HCT116 (cell line): ENCODE results near the gene CMPK1. TPM values are rescaled to one million over a fixed set of nuclear protein-coding genes. Genes with fewer than 3 reads are reported as not detected.

Source experiments
- ATAC-seq: fragments of 200-7000 bp; cut with Tn5 transposase; 2 replicates; pipeline ENCODE4 v1.9.1; 2020; ENCODE audit warnings: mild to moderate bottlenecking, moderate library complexity
- BruUV-seq: library from RNA; stranded (reverse); fragments of 400-500 nt; replicated peaks from 2 replicates; lab custom pipeline; 2021; lab: Mats Ljungman, UMichigan
- CTCF ChIA-PET: fragments of 300-600 bp; sonication (Branson Sonifier 250); formaldehyde crosslinking; loops from one replicate; lab custom pipeline; 2021; ENCODE audit warnings: antibody characterized with exemption; lab: Charles Lee
- POLR2A ChIA-PET: fragments of 300-600, 350-600 bp; sonication (Branson Sonifier 250); formaldehyde crosslinking; loops from one replicate; lab custom pipeline; 2021; ENCODE audit warnings: antibody characterized with exemption; lab: Charles Lee
- RAD21 ChIA-PET, 2 experiments: fragments of 300-600 bp; sonication (Branson Sonifier 250); formaldehyde crosslinking; loops; one replicate each; lab custom pipeline; 2023; ENCODE audit warnings: low total read pairs in 2 of 2; ENCODE audit not compliant: uncharacterized antibody in 2 of 2, unreplicated experiment in 2 of 2, low non-redundant PET in 1 of 2; lab: Charles Lee
- DNase-seq: peaks from one replicate; pipeline ENCODE4 v3.0.0-alpha.2; 2010; ENCODE audit warnings: low read depth, low spot score
- H2AFZ ChIP-seq: fragments of 200-600 bp; shearing (Covaris generic), sonication (generic); 2 replicates; pipeline ENCODE4 v1.6.1; 2017; ENCODE audit warnings: low read depth, mixed run types, mixed read lengths, antibody characterized with exemption, low read length; ENCODE audit not compliant: poor library complexity, severe bottlenecking
- H3K27ac ChIP-seq: 2 replicates; pipeline ENCODE4 v1.5.1; 2012; ENCODE audit warnings: low read depth, low read length
- H3K27me3 ChIP-seq: fragments of 200-600 bp; sonication (generic); 2 replicates; pipeline ENCODE4 v1.6.1; 2016; ENCODE audit warnings: mixed run types, low read length, mixed read lengths; ENCODE audit not compliant: insufficient read depth
- H3K36me3 ChIP-seq, 2 experiments: fragments of 200-500 bp in 1 of 2; fragments of 200-600 bp in 1 of 2; sonication (Bioruptor generic) in 1 of 2; sonication (generic) in 1 of 2; 2 replicates each; pipeline versions ENCODE4 v1.5.1 to v1.6.1; 2014 to 2016; ENCODE audit warnings: low read length in 2 of 2, inconsistent platforms in 1 of 2, mixed read lengths in 1 of 2, mixed run types in 1 of 2; ENCODE audit not compliant: insufficient read depth in 2 of 2, control insufficient read depth in 1 of 2
- H3K4me1 ChIP-seq, 2 experiments: fragments of 200-600 bp in 1 of 2; sonication (generic) in 1 of 2; 2 replicates each; pipeline versions ENCODE4 v1.5.1 to v1.6.1; 2012 to 2017; ENCODE audit warnings: low read length in 2 of 2, inconsistent platforms in 1 of 2, mild to moderate bottlenecking in 1 of 2, mixed read lengths in 1 of 2, mixed run types in 1 of 2, moderate library complexity in 1 of 2; ENCODE audit not compliant: insufficient read depth in 2 of 2, control insufficient read depth in 1 of 2
- H3K4me2 ChIP-seq: fragments of 200-600 bp; sonication (generic); 2 replicates; pipeline ENCODE4 v1.6.1; 2017; ENCODE audit warnings: mixed run types, low read length, mixed read lengths
- H3K4me3 ChIP-seq, 2 experiments: fragments of 200-600 bp in 1 of 2; sonication (generic) in 1 of 2; replicated peaks in 1 of 2; 2 replicates each; pipeline ENCODE4 v1.5.1; 2011 to 2016; ENCODE audit warnings: low read length in 2 of 2, control low read depth in 1 of 2, low read depth in 1 of 2, mild to moderate bottlenecking in 1 of 2, mixed read lengths in 1 of 2, mixed run types in 1 of 2
- H3K79me2 ChIP-seq: fragments of 200-600 bp; sonication (generic); 2 replicates; pipeline ENCODE4 v1.6.1; 2017; ENCODE audit warnings: mild to moderate bottlenecking, mixed run types, low read length, moderate library complexity, mixed read lengths; ENCODE audit not compliant: insufficient read depth
- H3K9ac ChIP-seq: fragments of 200-600 bp; sonication (generic); 2 replicates; pipeline ENCODE4 v1.6.1; 2016; ENCODE audit warnings: low read length, mixed read lengths
- H3K9me2 ChIP-seq: fragments of 200-600 bp; sonication (generic), shearing (Covaris generic); 2 replicates; pipeline ENCODE4 v1.6.1; 2017; ENCODE audit warnings: mixed run types, mild to moderate bottlenecking, moderate library complexity; ENCODE audit not compliant: insufficient read depth
- H3K9me3 ChIP-seq, 2 experiments: fragments of 200-500 bp in 1 of 2; fragments of 200-600 bp in 1 of 2; sonication (Bioruptor generic) in 1 of 2; sonication (generic) in 1 of 2; 2 replicates each; pipeline ENCODE4 v1.6.1; 2014 to 2017; ENCODE audit warnings: low read length in 2 of 2, mixed read lengths in 2 of 2, inconsistent platforms in 1 of 2, low read depth in 1 of 2, mild to moderate bottlenecking in 1 of 2, mixed run types in 1 of 2, moderate library complexity in 1 of 2; ENCODE audit not compliant: control insufficient read depth in 1 of 2, insufficient read depth in 1 of 2
- H4K20me1 ChIP-seq: fragments of 200-600 bp; sonication (generic), shearing (Covaris generic); 2 replicates; pipeline ENCODE4 v1.6.1; 2017; ENCODE audit warnings: mixed run types, mild to moderate bottlenecking, moderate library complexity; ENCODE audit not compliant: insufficient read depth
- CBX3 ChIP-seq: IDR thresholded peaks from 2 replicates; pipeline ENCODE4 v1.6.1; 2012; ENCODE audit warnings: low read depth
- CTCF ChIP-seq, 3 experiments: fragments of 200-600 bp in 1 of 3; sonication (generic) in 1 of 3; IDR thresholded peaks in 2 of 3; conservative IDR thresholded peaks in 1 of 3; 2 replicates each; pipeline ENCODE4 v1.5.1; 2012 to 2017; ENCODE audit warnings: low read depth in 2 of 3, low read length in 2 of 3, antibody characterized with exemption in 1 of 3, borderline replicate concordance in 1 of 3, control low read depth in 1 of 3, mild to moderate bottlenecking in 1 of 3, mixed read lengths in 1 of 3, mixed run types in 1 of 3, moderate library complexity in 1 of 3; ENCODE audit not compliant: insufficient read depth in 1 of 3
- EGR1 ChIP-seq: IDR thresholded peaks from 2 replicates; pipeline ENCODE4 v1.6.1; 2012; ENCODE audit warnings: low read depth
- EZH2 ChIP-seq: fragments of 200-600 bp; sonication (generic); IDR thresholded peaks from 2 replicates; pipeline ENCODE4 v1.6.1; 2017; ENCODE audit warnings: antibody characterized with exemption, mixed run types
- EZH2phosphoT487 ChIP-seq: fragments of 200-600 bp; IDR thresholded peaks from 2 replicates; pipeline ENCODE4 v1.6.1; 2018; ENCODE audit warnings: antibody characterized with exemption, borderline replicate concordance
- FOSL1 ChIP-seq: IDR thresholded peaks from 2 replicates; pipeline ENCODE4 v1.6.1; 2012; ENCODE audit warnings: low read depth
- MAX ChIP-seq: IDR thresholded peaks from 2 replicates; pipeline ENCODE4 v1.6.1; 2012
- POLR2A ChIP-seq: IDR thresholded peaks from 2 replicates; pipeline ENCODE4 v1.7.0; 2011; ENCODE audit warnings: borderline replicate concordance; ENCODE audit not compliant: insufficient read depth, insufficient read length; ENCODE audit errors: extremely low read depth
- POLR2AphosphoS5 ChIP-seq: IDR thresholded peaks from 2 replicates; pipeline ENCODE4 v1.6.1; 2011; ENCODE audit warnings: mild to moderate bottlenecking, low read depth, low read length, moderate library complexity
- RAD21 ChIP-seq: IDR thresholded peaks from 2 replicates; pipeline ENCODE4 v1.6.1; 2012; ENCODE audit warnings: low read depth, mild to moderate bottlenecking
- REST ChIP-seq: IDR thresholded peaks from 2 replicates; pipeline ENCODE4 v1.6.1; 2012; ENCODE audit warnings: low read depth
- SIN3A ChIP-seq: IDR thresholded peaks from 2 replicates; pipeline ENCODE4 v1.6.1; 2012; ENCODE audit warnings: low read depth
- SP1 ChIP-seq: IDR thresholded peaks from 2 replicates; pipeline ENCODE4 v1.6.1; 2012; ENCODE audit warnings: low read depth
- SRF ChIP-seq: IDR thresholded peaks from 2 replicates; pipeline ENCODE4 v1.6.1; 2012; ENCODE audit warnings: low read depth
- TCF7L2 ChIP-seq: IDR thresholded peaks from 2 replicates; pipeline ENCODE4 v1.7.0; 2011; ENCODE audit warnings: borderline replicate concordance, inconsistent platforms; ENCODE audit not compliant: insufficient read depth, insufficient read length; ENCODE audit errors: extremely low read depth
- YY1 ChIP-seq: IDR thresholded peaks from 2 replicates; pipeline ENCODE4 v1.6.1; 2011; ENCODE audit warnings: low read length, low read depth, moderate library complexity, mild to moderate bottlenecking; ENCODE audit not compliant: insufficient replicate concordance; ENCODE audit errors: extremely low read depth
- ZFX ChIP-seq: fragments of 450-650 bp; IDR thresholded peaks from 2 replicates; pipeline ENCODE4 v1.6.1; 2017
- intact Hi-C: fragments of 100-400 bp; cut with micrococcal nuclease; formaldehyde crosslinking; loops from 2 replicates; pipeline ENCODE4 v1.10.0; 2022
- total RNA-seq: library from RNA; stranded (reverse); gene quantifications from one replicate; pipeline ENCODE4 v1.2.1, GENCODE V29; 2021; ENCODE audit not compliant: unreplicated experiment
- TF ChIP-seq, protein P1 (sequence below): IDR thresholded peaks from 2 replicates; pipeline ENCODE4 v1.6.1; 2011; ENCODE audit warnings: mild to moderate bottlenecking, low read length, moderate library complexity; ENCODE audit not compliant: insufficient replicate concordance; ENCODE audit errors: extremely low read depth

The CMPK1 gene
- total RNA-seq, 1 experiment from 2014 or later: 78.4 TPM

DNA sequence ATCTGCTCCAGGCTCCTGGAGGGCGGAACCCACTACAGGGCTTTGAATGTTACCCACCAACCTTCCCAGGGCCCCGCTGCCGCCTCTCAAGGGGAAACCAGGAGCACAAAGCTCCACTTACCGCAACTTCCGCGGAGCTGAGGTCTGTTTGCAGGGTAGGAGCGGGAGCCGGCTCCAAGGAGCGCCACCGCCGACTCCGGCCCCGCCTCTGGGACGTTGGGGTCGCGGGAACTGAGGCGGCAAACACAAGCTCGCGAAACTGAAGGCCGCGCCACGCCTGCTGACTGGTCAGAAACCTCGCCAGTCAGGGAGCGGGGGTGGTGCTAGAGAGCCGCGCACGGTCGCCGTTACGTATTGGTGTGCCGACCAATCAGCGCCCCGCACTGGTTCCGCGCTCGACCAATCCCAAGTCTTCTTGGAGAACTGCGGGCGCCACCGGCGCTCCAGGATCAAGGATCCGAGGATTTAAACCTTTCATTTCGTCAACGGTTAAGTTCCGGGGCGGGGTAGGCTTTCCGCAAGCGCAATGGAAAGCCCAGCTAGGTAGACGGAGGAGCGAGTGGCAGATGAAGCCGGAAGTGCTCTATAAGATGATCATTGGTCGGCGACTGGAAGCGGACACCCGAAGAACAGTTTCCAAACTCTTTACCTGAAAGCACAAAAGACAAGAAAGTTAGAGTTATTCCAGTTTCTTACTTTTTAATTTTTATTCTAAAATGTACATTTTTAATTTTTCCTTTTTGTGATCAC, 19.5 kb upstream of the CMPK1 start, which contains the start of gene STIL:
STIL (minus strand) TSS at position 233 of the 750 bp plus-strand sequence. CDS start 3,828 bp downstream, outside the sequence.
- H4K20me1 ChIP-seq: no peaks in the 10 kb centered on the region; the same call in 1 of the 2 replicates
- intact Hi-C loops: loop anchor here (1.0 kb wide), 1 partner anchor 20 kb away; no protein-coding TSS in a partner anchor
- no TSS peak for BruUV-seq
- no peaks in the 10 kb centered on the region for H3K9me3 ChIP-seq
- peaks cover 5 to 14% of the 10 kb centered on the region in 2 experiments; a peak in 3 of 4 replicates for H3K4me1 ChIP-seq
- CTCF ChIA-PET: interaction anchor here (1.3 to 1.6 kb wide), 2 partner anchors 51 to 124 kb away, joined by 3 to 5 read pairs; partner anchors contain the start of gene FOXD2
- H3K36me3 ChIP-seq: peaks cover 7 to 24% of the 10 kb centered on the region in 2 experiments; a peak in 3 of 4 replicates
- DNase-seq (peak; percentile 100), ATAC-seq (peak; percentile 93)
- H3K27me3 ChIP-seq: no peaks in the 10 kb centered on the region
- peak within 1 kb of the TSS; percentile 18 for H2AFZ ChIP-seq
- H3K4me3 ChIP-seq: peak within 1 kb of the TSS; percentile 97 to 98
- H3K9ac ChIP-seq: peak within 1 kb of the TSS; percentile 81
- RAD21 ChIA-PET: no interaction called here
- H3K4me2 ChIP-seq: peak within 1 kb of the TSS; percentile 78
- peaks cover 48% of the 10 kb centered on the region for H3K79me2 ChIP-seq
- H3K27ac ChIP-seq: peak within 1 kb of the TSS; percentile 91
- no peaks in the 10 kb centered on the region for H3K9me2 ChIP-seq
- POLR2A ChIA-PET: interaction anchor here (0.6 to 2.1 kb wide), 9 partner anchors 10 to 135 kb away, joined by 3 to 19 read pairs (median 3); partner anchors contain the start of gene CMPK1
- peak; percentile 97 for TF ChIP-seq SIN3A
- TF ChIP-seq, protein P1, sequence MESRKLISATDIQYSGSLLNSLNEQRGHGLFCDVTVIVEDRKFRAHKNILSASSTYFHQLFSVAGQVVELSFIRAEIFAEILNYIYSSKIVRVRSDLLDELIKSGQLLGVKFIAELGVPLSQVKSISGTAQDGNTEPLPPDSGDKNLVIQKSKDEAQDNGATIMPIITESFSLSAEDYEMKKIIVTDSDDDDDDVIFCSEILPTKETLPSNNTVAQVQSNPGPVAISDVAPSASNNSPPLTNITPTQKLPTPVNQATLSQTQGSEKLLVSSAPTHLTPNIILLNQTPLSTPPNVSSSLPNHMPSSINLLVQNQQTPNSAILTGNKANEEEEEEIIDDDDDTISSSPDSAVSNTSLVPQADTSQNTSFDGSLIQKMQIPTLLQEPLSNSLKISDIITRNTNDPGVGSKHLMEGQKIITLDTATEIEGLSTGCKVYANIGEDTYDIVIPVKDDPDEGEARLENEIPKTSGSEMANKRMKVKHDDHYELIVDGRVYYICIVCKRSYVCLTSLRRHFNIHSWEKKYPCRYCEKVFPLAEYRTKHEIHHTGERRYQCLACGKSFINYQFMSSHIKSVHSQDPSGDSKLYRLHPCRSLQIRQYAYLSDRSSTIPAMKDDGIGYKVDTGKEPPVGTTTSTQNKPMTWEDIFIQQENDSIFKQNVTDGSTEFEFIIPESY: peak; percentile 81
- TF ChIP-seq MAX: peak; percentile 75
- TF ChIP-seq REST: no peak
- no peak for TF ChIP-seq ZFX
- peak; percentile 59 for TF ChIP-seq EGR1
- peak; percentile 86 for TF ChIP-seq TCF7L2
- peak; percentile 73 for TF ChIP-seq POLR2A
- TF ChIP-seq SP1: peak; percentile 98
- no peak for TF ChIP-seq SRF
- TF ChIP-seq POLR2AphosphoS5: peak; percentile 86
- no peak for TF ChIP-seq CTCF (IDR thresholded peaks at IDR 0.05 in 2 of 3, conservative IDR thresholded peaks at IDR 0.05 in 1 of 3; ENCODE audit: borderline replicate concordance in 1 of 3, insufficient read depth in 1 of 3, low read depth in 2 of 3, low read length in 2 of 3)
- TF ChIP-seq YY1: peak; percentile 14
- TF ChIP-seq EZH2phosphoT487: no peak
- no peak for TF ChIP-seq RAD21
- TF ChIP-seq FOSL1: no peak
- peak; percentile 24; the same call in 1 of the 2 replicates for TF ChIP-seq CBX3
- no peak for TF ChIP-seq EZH2
